HepG2 (cell line): ENCODE results near the gene METRN. TPM values are rescaled to one million over a fixed set of nuclear protein-coding genes. Genes with fewer than 3 reads are reported as not detected.

ENCODE experiments used
- AHDC1 ChIP-seq: sonication (generic); formaldehyde crosslinking; IDR thresholded peaks from 2 replicates; pipeline ENCODE4 v1.5.1; 2020; ENCODE audit warnings: mild to moderate bottlenecking, missing genetic modification reagents, borderline replicate concordance
- FOXK1 ChIP-seq: sonication (generic); formaldehyde crosslinking; IDR thresholded peaks from 2 replicates; pipeline ENCODE4 v1.4.0; 2020; ENCODE audit warnings: low read depth, missing genetic modification reagents, borderline replicate concordance
- RBFOX2 ChIP-seq: fragments of 200-400 bp; formaldehyde crosslinking; IDR thresholded peaks from 2 replicates; pipeline ENCODE4 v1.6.1; 2017; ENCODE audit warnings: low read depth, mild to moderate bottlenecking, low read length
- SAP130 ChIP-seq: IDR thresholded peaks from 2 replicates; pipeline ENCODE4 v1.6.1; 2016; ENCODE audit warnings: low read depth
- TBP ChIP-seq: sonication (generic); formaldehyde crosslinking; IDR thresholded peaks from 2 replicates; pipeline ENCODE4 v1.5.0; 2020; ENCODE audit warnings: missing genetic modification reagents
- ZNF282 ChIP-seq: fragments of 450-650 bp; IDR thresholded peaks from 2 replicates; pipeline ENCODE4 v1.6.1; 2018; ENCODE audit not compliant: partially characterized antibody
- ZNF687 ChIP-seq: sonication (generic); formaldehyde crosslinking; IDR thresholded peaks from 2 replicates; pipeline ENCODE4 v1.5.1; 2020; ENCODE audit warnings: mild to moderate bottlenecking, missing genetic modification reagents, moderate library complexity
- polyA plus RNA-seq, 8 experiments: library from polyadenylated mRNA; depleted of rRNA in 3 of 8; stranded (reverse) in 7 of 8; unstranded in 1 of 8; fragments of >200 nt; fragmentation: Illumina TruSeq in 4 of 8; extraction: Trizol in 4 of 8; gene quantifications; 2 replicates each; pipeline versions ENCODE4 v1.2.1 to v1.2.3, GENCODE V29; 2011 to 2016; ENCODE audit warnings: low read depth in 4 of 8, missing spikeins in 1 of 8, mixed read lengths in 1 of 8; ENCODE audit not compliant: insufficient read depth in 1 of 8
- total RNA-seq, 5 experiments: library from RNA; depleted of rRNA; stranded (reverse); fragments of >200 nt; fragmentation: Illumina TruSeq; extraction: Trizol; gene quantifications; 2 replicates each; pipeline ENCODE4 v1.2.3, GENCODE V29; 2016; ENCODE audit warnings: low read depth in 1 of 5
- TF ChIP-seq, protein P1 (sequence below): sonication (generic); formaldehyde crosslinking; IDR thresholded peaks from 2 replicates; pipeline ENCODE4 v1.9.0; 2021; ENCODE audit warnings: missing genetic modification reagents, borderline replicate concordance
- TF ChIP-seq, protein P2 (sequence below): sonication (generic); formaldehyde crosslinking; IDR thresholded peaks from 2 replicates; pipeline ENCODE4 v1.8.1; 2023; ENCODE audit warnings: mild to moderate bottlenecking, missing genetic modification reagents

The METRN gene
- total and polyA plus RNA-seq, 2 of the 13 experiments (the other 11 are each of a cell fraction or from before 2014, with no cell fraction given): 25.5 to 46.1 TPM

DNA sequence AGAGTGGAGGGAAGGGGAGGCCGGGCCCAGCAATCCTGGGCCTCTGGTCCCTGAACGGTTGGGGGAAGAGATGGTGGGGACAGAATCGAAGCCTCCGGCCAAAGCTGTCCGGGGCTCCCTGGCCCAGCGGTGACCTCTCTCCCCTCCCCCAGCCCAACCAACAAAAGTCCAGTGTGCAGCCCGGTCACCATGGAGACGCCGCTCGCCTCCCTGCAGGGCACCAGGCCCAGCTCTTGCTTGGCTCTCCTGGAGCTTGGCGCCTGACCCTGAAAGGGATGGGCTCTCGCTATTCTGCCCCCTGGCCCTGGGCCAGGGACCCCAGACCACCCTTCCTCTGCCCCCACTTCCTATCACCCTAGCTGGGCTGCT, 1.3 kb downstream of the METRN start (continued):
- TF ChIP-seq, protein P1, sequence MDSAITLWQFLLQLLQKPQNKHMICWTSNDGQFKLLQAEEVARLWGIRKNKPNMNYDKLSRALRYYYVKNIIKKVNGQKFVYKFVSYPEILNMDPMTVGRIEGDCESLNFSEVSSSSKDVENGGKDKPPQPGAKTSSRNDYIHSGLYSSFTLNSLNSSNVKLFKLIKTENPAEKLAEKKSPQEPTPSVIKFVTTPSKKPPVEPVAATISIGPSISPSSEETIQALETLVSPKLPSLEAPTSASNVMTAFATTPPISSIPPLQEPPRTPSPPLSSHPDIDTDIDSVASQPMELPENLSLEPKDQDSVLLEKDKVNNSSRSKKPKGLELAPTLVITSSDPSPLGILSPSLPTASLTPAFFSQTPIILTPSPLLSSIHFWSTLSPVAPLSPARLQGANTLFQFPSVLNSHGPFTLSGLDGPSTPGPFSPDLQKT: no peak
- TF ChIP-seq FOXK1 (CRISPR knock-in tag): no peak
- TF ChIP-seq TBP (CRISPR knock-in tag): no peak
- no peak for TF ChIP-seq AHDC1 (CRISPR knock-in tag)
- TF ChIP-seq, protein P2, sequence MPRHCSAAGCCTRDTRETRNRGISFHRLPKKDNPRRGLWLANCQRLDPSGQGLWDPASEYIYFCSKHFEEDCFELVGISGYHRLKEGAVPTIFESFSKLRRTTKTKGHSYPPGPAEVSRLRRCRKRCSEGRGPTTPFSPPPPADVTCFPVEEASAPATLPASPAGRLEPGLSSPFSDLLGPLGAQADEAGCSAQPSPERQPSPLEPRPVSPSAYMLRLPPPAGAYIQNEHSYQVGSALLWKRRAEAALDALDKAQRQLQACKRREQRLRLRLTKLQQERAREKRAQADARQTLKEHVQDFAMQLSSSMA (CRISPR knock-in tag): no peak
- TF ChIP-seq SAP130: peak; percentile 58; the same call in 1 of the 2 replicates
- no peak for TF ChIP-seq ZNF282
- no peak for TF ChIP-seq RBFOX2
- TF ChIP-seq ZNF687 (CRISPR knock-in tag): peak; percentile 8; the same call in 1 of the 2 replicates
